Osteocyte (in vitro differentiated cells): Measurements from ENCODE around the gene EIF1AD. TPM values are rescaled to one million over a fixed set of nuclear protein-coding genes. Genes with fewer than 3 reads are reported as not detected.

ENCODE experiments used
- DNase-seq: peaks from one replicate; pipeline ENCODE4 v3.0.0; 2021; ENCODE audit warnings: mixed read lengths; ENCODE audit not compliant: unreplicated experiment; ENCODE audit errors: extremely low spot score
- H3K27ac Mint-ChIP-seq: one replicate; pipeline ENCODE4 v1.8.0; 2021; ENCODE audit warnings: mild to moderate bottlenecking, mixed read lengths; ENCODE audit not compliant: unreplicated experiment
- H3K27me3 Mint-ChIP-seq: one replicate; pipeline ENCODE4 v1.8.0; 2021; ENCODE audit warnings: mixed read lengths; ENCODE audit not compliant: unreplicated experiment
- H3K36me3 Mint-ChIP-seq: one replicate; pipeline ENCODE4 v1.8.0; 2021; ENCODE audit warnings: mixed read lengths; ENCODE audit not compliant: unreplicated experiment
- H3K4me1 Mint-ChIP-seq: one replicate; pipeline ENCODE4 v1.8.0; 2021; ENCODE audit warnings: mixed read lengths; ENCODE audit not compliant: unreplicated experiment
- H3K4me3 Mint-ChIP-seq: one replicate; pipeline ENCODE4 v1.8.0; 2021; ENCODE audit warnings: mild to moderate bottlenecking, moderate library complexity, mixed read lengths; ENCODE audit not compliant: unreplicated experiment
- H3K9me3 Mint-ChIP-seq: one replicate; pipeline ENCODE4 v1.8.0; 2021; ENCODE audit warnings: mixed read lengths; ENCODE audit not compliant: unreplicated experiment
- total RNA-seq: library from RNA; stranded (reverse); gene quantifications from 2 replicates; pipeline ENCODE4 v1.2.1, GENCODE V29; 2021
- TF ChIP-seq, protein P1 (sequence below): fragments of 200-600 bp; sonication (generic); IDR thresholded peaks from 2 replicates; pipeline ENCODE4 v1.5.0; 2021; ENCODE audit warnings: antibody characterized with exemption, mild to moderate bottlenecking, moderate library complexity

EIF1AD gene
- total RNA-seq, 1 donor from 2014 or later, result 34.6 TPM

DNA sequence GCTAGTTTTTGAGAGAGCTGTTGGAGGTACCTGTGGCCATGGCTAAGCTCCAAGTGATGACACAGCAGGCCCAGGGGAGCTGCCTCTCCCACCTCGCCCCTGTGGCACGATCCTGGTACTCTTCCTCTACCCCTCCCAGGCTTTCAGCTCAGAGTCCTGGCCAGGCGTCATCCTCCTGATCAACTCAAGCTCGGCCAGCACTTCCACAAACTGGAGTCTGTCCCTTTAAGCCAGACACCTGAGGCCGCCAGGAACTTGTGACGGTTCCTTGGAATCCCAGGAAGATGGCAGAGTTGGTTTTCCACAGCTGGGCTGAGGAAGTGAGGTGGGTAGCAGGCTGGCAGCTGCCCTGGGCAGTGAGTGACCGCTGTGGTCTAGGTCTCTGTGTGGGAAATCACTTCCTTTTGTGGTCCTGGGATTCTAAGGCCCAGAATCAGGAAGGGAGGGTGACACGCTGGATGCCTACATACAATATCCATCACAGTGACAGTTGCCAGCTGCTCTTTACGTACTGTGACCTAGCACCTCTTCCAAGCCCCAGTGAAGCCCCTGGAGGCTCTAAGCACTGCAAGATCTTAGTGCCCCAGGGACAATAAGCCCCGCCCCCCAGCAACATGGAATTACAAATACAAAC lies 6.6 kb upstream of the EIF1AD start:
- H3K4me3 Mint-ChIP-seq, result no peak overlapping the region
- peaks cover 6% of the 10 kb centered on the region for H3K4me1 Mint-ChIP-seq
- H3K9me3 Mint-ChIP-seq, result no peaks in the 10 kb centered on the region
- TF ChIP-seq, protein P1, sequence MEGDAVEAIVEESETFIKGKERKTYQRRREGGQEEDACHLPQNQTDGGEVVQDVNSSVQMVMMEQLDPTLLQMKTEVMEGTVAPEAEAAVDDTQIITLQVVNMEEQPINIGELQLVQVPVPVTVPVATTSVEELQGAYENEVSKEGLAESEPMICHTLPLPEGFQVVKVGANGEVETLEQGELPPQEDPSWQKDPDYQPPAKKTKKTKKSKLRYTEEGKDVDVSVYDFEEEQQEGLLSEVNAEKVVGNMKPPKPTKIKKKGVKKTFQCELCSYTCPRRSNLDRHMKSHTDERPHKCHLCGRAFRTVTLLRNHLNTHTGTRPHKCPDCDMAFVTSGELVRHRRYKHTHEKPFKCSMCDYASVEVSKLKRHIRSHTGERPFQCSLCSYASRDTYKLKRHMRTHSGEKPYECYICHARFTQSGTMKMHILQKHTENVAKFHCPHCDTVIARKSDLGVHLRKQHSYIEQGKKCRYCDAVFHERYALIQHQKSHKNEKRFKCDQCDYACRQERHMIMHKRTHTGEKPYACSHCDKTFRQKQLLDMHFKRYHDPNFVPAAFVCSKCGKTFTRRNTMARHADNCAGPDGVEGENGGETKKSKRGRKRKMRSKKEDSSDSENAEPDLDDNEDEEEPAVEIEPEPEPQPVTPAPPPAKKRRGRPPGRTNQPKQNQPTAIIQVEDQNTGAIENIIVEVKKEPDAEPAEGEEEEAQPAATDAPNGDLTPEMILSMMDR, result no peak
- H3K27ac Mint-ChIP-seq, result peak overlapping the region; percentile 9
- H3K36me3 Mint-ChIP-seq, result peaks cover 3% of the 10 kb centered on the region
- H3K27me3 Mint-ChIP-seq, result no peaks in the 10 kb centered on the region
- DNase-seq, result no peak

DNA sequence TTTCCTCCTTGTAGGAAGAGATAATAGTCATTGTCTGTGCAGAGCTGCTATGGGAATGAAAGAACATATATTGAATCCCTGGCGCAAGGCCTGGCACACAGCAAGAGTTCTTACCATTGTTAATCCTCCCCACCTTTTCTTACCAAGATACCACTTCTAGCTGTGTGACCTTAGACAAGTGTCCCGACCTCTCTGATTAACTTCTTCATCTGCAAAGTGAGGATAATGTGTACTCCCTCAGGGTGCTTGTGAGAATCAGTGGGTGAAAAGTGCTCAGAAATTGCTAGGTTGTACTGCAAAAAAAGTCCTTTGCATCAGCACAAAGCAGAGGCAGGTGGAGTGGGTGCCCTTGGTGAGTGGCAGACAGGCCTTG lies 6.1 kb upstream of the EIF1AD start:
- DNase-seq, result no peak
- no peak overlapping the region for H3K27ac Mint-ChIP-seq
- no peak overlapping the region for H3K4me3 Mint-ChIP-seq
- H3K9me3 Mint-ChIP-seq, result no peaks in the 10 kb centered on the region
- H3K27me3 Mint-ChIP-seq, result no peaks in the 10 kb centered on the region
- H3K36me3 Mint-ChIP-seq, result peaks cover 3% of the 10 kb centered on the region
- H3K4me1 Mint-ChIP-seq, result peaks cover 9% of the 10 kb centered on the region
- TF ChIP-seq, protein P1, result no peak

DNA sequence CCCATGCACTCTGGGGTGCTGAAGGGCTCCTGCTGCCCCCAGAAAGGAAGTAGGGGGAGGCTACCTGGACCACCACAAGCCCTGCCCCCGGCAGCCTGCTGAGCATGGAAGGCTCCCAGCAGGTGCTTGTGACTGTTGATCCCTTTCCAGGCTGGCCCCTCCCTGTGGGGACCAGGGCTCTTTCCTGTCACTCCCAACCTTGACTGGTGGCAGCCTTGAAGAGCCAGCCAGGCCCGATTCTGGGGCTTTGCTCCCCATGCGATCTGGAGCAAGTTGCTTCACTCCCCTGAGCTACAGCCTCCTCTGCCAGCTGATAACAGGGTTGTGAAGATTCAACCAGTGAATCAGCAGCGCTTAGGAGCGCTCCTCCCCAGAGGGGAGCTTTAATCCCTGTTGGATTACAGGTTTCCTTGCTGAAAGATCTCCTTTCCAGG lies 5.3 kb upstream of the EIF1AD start:
- Mint-ChIP-seq H3K27ac (no peak overlapping the region), H3K27me3 (no peaks in the 10 kb centered on the region), H3K4me1 (peaks cover 11% of the 10 kb centered on the region), H3K4me3 (no peak overlapping the region), H3K36me3 (peaks cover 3% of the 10 kb centered on the region), H3K9me3 (no peaks in the 10 kb centered on the region)
- TF ChIP-seq, protein P1, result no peak
- no peak for DNase-seq

DNA sequence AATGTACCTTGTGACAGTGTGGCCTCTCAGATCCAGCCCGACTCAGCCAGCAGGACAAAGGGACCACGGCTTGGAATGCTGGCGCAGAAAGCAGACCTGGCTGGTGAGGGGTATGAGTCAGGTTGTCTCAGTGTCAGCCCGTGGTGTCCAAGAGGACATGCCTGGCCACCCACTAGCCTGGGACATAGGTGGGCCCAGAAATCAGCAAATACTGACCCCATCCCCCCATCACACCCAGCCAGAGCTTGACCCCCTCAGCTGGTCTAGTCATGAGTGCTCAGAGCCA lies 4.9 kb upstream of the EIF1AD start:
- H3K9me3 Mint-ChIP-seq, result no peaks in the 10 kb centered on the region
- no peaks in the 10 kb centered on the region for H3K27me3 Mint-ChIP-seq
- no peak for DNase-seq
- H3K4me1 Mint-ChIP-seq, result peaks cover 13% of the 10 kb centered on the region
- H3K4me3 Mint-ChIP-seq, result no peak overlapping the region
- peaks cover 3% of the 10 kb centered on the region for H3K36me3 Mint-ChIP-seq
- TF ChIP-seq, protein P1, result no peak
- H3K27ac Mint-ChIP-seq, result no peak overlapping the region

DNA sequence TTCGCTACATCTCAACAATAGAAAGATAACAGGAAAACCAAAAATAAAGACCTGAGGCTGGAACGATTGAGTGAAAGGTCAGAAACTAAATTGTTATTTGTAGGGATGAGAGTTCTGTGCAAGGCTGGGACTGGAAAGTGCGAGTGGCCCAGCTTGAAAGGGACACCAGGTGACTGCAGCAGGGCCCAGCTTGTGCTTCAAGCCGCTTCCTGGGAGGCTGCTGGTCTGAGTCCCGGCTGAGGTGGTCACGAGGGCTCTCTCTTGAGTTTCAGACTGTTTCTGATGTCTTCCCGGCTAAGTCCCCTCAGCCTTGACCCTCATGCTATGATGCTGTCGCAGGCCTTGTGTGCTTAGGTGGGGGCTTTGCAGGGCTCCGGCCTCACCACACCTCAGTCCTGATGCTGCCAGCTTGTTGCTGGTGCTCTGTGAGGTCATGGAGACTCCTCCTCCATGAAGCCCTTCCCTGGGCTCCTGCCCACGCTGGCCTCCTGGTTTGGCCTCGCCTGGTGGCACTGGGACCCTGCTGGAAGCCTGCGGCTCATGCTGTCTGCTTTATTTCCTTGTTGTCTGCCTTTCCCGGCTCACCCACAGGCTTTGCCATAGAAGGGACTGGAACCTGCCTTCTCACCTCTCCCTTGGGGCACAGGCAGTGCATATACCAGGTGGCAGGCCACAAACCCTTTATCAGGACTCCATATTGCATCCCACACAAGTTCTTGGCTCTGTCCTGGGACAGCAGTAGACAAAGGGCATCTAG lies 4.4 kb upstream of the EIF1AD start:
- Mint-ChIP-seq H3K27me3 (no peaks in the 10 kb centered on the region), H3K9me3 (no peaks in the 10 kb centered on the region), H3K4me1 (peaks cover 14% of the 10 kb centered on the region), H3K27ac (no peak overlapping the region), H3K36me3 (peaks cover 3% of the 10 kb centered on the region), H3K4me3 (no peak overlapping the region)
- DNase-seq, result no peak
- TF ChIP-seq, protein P1, result no peak
